SJSA1 (cell line): Measurements from ENCODE around the gene NKX3-2. TPM values are rescaled to one million over a fixed set of nuclear protein-coding genes. Genes with fewer than 3 reads are reported as not detected.

Source experiments
- DNase-seq, 2 experiments: peaks; one replicate each; pipeline ENCODE4 v3.0.0-alpha.2; 2015 to 2020; ENCODE audit warnings: low spot score in 2 of 2, low read depth in 1 of 2
- H3K27ac ChIP-seq: fragments of 250-450 bp; sonication (Bioruptor Pico); 2 replicates; pipeline ENCODE4 v1.5.1; 2020; ENCODE audit warnings: mild to moderate bottlenecking, moderate library complexity
- H3K27me3 ChIP-seq: fragments of 250-450 bp; sonication (Bioruptor Pico); replicated peaks from 2 replicates; pipeline ENCODE4 v1.5.1; 2020; ENCODE audit warnings: mild to moderate bottlenecking, moderate library complexity
- H3K36me3 ChIP-seq: fragments of 250-450 bp; sonication (Bioruptor Pico); 2 replicates; pipeline ENCODE4 v1.5.1; 2020; ENCODE audit warnings: mild to moderate bottlenecking
- H3K4me1 ChIP-seq: fragments of 250-450 bp; sonication (Bioruptor Pico); replicated peaks from 2 replicates; pipeline ENCODE4 v1.6.1; 2021; ENCODE audit warnings: mild to moderate bottlenecking
- H3K4me3 ChIP-seq: fragments of 250-450 bp; sonication (Bioruptor Pico); 2 replicates; pipeline ENCODE4 v1.5.1; 2020; ENCODE audit warnings: mild to moderate bottlenecking
- H3K9me3 ChIP-seq: fragments of 250-450 bp; sonication (Bioruptor Pico); replicated peaks from 2 replicates; pipeline ENCODE4 v1.5.1; 2020; ENCODE audit warnings: mild to moderate bottlenecking
- total RNA-seq: library from RNA; depleted of rRNA; stranded (reverse); fragments of >200 nt; shearing (Covaris generic); gene quantifications from 2 replicates; pipeline ENCODE4 v1.2.3, GENCODE V29; 2014

Gene NKX3-2
- total RNA-seq, 1 experiment from 2014 or later: 2.8 TPM

DNA sequence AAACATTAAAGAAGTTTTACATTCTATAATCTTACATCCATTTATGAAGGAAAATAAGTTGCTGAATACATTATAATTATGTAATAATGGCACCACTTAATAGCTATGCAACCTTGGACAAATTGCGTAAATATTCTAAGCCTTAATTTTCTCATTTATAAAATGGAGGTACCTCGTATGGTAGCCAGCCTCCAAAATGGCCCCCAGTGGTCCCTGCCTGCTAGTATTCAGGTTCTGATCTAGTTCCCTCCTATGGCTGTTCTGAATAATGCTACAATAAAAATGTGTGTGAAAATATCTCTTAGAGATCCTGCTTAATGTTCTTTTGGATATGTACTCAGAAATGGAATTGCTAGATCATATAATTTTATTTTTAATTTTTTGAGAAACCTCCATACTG is 11.0 kb upstream of the NKX3-2 start:
- H3K9me3 ChIP-seq: no peaks in the 10 kb centered on the region
- H3K4me3 ChIP-seq: no peak overlapping the region
- H3K27ac ChIP-seq: no peak overlapping the region
- H3K36me3 ChIP-seq: no peaks in the 10 kb centered on the region
- no peak for DNase-seq
- H3K27me3 ChIP-seq: no peaks in the 10 kb centered on the region
- peaks cover 13% of the 10 kb centered on the region for H3K4me1 ChIP-seq

DNA sequence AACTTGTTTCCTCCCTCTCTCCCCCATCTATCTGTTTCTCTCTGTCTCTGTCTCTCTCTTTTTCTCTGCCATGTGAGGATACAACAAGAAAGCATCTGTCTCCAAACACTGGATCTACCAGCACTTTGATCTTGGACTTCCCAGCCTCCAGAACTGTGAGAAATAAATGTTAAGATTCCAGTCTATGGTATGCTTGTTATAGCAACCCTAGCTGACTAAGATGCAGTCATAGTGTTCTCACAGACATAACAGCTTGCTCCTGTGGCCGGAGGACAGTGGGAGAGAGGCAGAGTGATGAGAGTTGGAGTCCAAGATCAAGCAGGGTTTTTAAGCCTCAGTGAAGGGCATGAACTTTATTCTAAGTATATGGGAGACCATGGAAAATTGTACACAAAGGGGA is 8.8 kb upstream of the NKX3-2 start:
- Histone ChIP-seq H3K27ac (no peak overlapping the region), H3K4me3 (no peak overlapping the region), H3K9me3 (no peaks in the 10 kb centered on the region), H3K4me1 (no peaks in the 10 kb centered on the region), H3K27me3 (no peaks in the 10 kb centered on the region), H3K36me3 (no peaks in the 10 kb centered on the region)
- DNase-seq: no peak

DNA sequence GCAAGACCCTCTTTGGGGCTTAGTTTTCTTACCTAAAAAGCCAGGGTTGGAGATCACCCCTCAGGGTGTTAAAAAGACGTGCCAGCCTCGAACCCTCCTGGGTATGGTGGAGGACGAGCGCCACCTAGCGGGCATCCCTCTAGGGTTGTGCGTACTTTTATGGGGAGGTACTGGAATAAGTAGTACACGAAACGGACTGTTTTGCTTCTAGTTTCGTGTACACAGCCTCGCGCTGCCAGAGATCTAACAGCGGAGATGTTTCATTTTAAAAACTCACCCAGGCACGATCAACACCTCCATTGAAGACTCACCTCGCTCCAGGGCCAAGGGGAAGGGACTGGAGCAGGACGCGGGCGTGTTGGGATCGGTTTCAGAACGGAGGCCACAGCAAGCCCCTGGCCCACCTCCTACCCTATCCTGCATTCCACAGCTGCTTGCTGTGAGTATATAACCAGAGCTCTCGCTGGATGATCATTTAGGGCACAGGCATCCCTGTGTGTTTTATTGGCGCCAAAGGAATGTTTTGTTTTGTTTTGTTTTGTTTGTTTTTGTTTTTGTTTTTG is 4.8 kb upstream of the NKX3-2 start:
- Histone ChIP-seq H3K27me3 (no peaks in the 10 kb centered on the region), H3K4me1 (peaks cover 4% of the 10 kb centered on the region; the same call in 1 of the 2 replicates), H3K36me3 (no peaks in the 10 kb centered on the region), H3K27ac (no peak overlapping the region), H3K4me3 (peak overlapping the region; percentile 38), H3K9me3 (no peaks in the 10 kb centered on the region)
- DNase-seq: peak; percentile 65 to 69

DNA sequence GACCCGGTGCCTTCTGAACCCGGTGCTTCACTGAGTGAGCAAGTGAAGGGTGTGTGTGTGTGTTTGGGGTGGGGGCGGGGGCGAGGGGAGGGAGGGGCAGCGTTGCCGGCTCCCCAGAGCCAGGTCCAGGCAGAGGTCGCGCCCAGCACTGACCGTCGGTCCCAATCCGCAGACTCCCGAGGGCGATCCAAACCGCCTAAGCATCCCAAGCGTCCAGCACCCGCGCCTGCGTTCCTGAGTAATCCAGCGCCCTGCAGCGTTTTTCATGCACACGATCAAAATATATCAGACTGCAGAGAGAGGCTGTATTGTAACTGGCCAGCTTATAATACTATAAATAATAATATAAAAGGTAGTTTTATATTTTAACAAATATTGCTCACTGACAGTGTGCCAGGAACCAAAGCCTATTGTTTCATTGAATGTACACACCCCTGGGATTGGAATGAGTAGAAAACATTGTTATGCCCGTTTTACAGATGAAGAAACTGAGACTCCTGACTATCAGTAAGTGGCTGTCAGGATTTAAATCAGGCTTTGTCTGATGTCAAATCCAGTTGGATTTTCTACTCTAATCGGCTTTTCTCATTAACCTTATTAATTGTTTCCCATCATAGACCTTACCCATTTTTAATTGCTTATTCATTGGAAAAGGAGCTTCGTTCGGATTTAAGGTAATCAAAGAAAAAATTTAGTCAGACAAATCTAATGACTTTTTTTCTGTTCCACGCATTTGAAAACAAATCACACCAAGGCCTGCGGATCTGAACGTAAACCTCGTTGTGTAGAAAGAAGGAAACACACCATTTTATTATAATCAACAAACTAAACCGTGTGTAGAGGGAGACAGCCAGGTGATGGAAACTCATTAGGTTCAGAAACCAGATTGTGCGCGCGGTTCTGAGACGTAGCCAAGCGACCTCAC is 4.0 kb upstream of the NKX3-2 start:
- Histone ChIP-seq H3K27me3 (no peaks in the 10 kb centered on the region), H3K27ac (no peak overlapping the region), H3K4me3 (peak overlapping the region; percentile 40), H3K9me3 (no peaks in the 10 kb centered on the region), H3K36me3 (no peaks in the 10 kb centered on the region), H3K4me1 (peaks cover 10% of the 10 kb centered on the region; the same call in 1 of the 2 replicates)
- no peak for DNase-seq

DNA sequence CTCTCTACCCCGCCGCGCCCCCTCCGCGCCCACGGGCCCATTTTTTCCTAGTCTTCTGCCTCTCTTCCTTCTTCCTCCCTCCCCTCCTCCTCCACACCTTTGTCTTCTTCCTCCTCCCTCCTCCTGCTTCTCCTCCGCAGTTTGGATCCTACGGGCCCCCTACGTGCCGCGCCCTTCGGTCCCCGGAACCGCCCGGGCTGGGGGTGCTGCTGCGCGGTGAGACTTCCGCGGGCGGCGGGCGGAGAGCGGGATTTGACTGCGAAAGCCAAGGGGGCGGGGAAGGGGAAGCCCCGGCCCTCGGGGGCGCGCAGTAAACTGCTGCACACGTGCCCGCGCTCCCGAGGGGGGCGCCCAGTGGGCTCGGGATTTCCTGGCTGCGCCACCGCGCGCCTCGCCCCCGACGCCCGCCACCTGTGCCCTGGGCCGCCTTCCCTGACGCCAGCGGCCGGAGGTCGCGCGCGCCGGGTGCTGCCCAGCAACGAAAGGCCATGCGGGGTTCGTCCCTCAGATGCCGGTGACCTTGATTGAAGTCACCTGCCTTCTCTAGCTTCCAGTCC is 3.3 kb upstream of the NKX3-2 start:
- peaks cover 10% of the 10 kb centered on the region; the same call in 1 of the 2 replicates for H3K4me1 ChIP-seq
- H3K27me3 ChIP-seq: no peaks in the 10 kb centered on the region
- peak overlapping the region; percentile 40 for H3K4me3 ChIP-seq
- peak in 1 of 2 experiments; percentile 12 for DNase-seq
- no peaks in the 10 kb centered on the region for H3K36me3 ChIP-seq
- H3K9me3 ChIP-seq: no peaks in the 10 kb centered on the region
- H3K27ac ChIP-seq: no peak overlapping the region

DNA sequence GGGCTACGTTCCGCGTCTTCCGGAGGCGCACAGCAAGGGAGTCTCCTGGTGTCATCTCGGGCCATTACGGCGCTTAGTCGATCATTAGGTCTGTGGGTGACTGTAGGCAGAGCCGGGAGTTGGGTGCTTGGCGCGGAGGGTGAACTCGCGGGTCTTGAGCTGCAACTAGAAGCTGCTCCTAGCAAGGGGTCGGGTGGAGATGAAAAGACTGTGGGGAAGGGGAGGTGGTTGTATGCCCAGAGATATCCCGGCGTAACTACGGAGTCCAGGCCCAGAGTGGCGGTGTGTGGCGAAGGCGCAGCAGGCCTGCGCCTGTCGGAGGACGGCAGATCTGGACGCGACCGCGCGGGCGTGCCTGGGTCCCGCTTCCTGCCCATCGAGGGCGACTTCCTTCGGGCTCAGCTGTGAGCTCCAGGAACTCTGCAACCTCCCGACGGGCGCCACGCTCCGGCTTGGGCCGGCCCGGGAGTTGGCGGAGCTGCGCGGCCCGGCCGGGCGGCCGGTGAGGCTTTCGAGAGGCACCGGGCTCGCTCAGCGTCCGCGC is 2.7 kb upstream of the NKX3-2 start:
- H3K27me3 ChIP-seq: no peaks in the 10 kb centered on the region
- H3K9me3 ChIP-seq: no peaks in the 10 kb centered on the region
- peak overlapping the region; percentile 40 for H3K4me3 ChIP-seq
- no peak overlapping the region for H3K27ac ChIP-seq
- H3K4me1 ChIP-seq: peaks cover 10% of the 10 kb centered on the region; the same call in 1 of the 2 replicates
- no peak for DNase-seq
- no peaks in the 10 kb centered on the region for H3K36me3 ChIP-seq

DNA sequence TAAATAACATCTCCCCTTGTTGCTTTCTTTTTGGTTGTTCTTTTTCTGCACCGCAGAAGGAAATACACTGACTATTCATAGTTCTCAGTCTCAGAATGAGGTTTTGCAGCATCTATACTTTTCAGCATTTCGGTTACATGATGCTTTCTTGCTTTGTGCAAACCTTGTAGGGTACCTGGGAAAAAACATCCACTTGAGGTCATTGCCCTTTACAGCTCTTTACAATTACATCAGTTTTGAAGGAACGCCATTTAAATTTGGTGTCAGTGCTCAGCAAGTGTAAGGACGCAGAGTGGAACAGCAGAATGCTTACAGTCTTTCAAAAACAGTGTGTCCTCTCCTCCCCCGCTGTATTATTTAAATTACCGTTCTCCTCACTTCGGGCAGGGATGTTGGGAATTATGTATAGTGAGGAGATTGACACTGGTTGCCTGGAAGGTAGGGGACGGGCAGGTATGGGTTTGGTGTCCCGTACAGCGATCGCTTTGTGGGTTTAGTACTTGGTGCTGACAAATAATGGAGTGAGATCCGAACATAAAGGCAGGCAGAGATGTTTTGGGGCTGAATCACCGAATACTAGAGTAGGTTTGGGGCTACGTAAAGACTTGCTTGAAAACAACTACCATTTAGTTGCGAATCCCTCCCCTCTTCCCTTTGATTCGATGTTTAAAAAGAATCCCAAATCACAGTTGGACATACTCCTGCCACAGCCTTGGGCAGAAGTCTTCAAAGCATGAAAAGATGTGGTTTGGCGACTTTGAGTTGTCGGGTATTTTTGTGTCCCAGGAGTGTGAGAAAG is 2.0 kb upstream of the NKX3-2 start:
- Histone ChIP-seq H3K9me3 (no peaks in the 10 kb centered on the region), H3K4me1 (peaks cover 10% of the 10 kb centered on the region; the same call in 1 of the 2 replicates), H3K27me3 (no peaks in the 10 kb centered on the region), H3K36me3 (no peaks in the 10 kb centered on the region), H3K4me3 (no peak overlapping the region), H3K27ac (no peak overlapping the region)
- DNase-seq: no peak

DNA sequence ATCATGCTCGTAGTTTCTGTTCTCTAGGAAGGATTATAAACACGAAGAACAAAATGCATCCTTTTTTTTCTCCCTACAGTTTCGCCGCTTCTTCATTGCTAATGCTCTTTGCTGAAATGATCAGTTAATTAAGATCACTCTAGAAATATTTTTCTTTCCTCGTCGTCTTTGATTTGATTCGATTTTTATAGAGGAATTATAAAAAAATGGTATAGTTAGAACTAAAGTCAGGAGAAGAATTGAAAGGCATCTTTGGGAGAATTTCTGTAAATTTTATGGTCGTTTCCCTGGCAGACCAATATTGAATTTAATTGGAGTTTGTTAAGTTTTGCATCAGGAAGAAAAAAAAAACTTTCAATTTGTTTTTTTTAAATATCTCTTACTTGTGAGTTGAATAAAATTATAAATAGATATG is 1.1 kb upstream of the NKX3-2 start:
- Histone ChIP-seq H3K4me1 (peaks cover 10% of the 10 kb centered on the region; the same call in 1 of the 2 replicates), H3K27ac (no peak overlapping the region), H3K9me3 (no peaks in the 10 kb centered on the region), H3K36me3 (no peaks in the 10 kb centered on the region), H3K4me3 (peak overlapping the region; percentile 57), H3K27me3 (no peaks in the 10 kb centered on the region)
- no peak for DNase-seq

DNA sequence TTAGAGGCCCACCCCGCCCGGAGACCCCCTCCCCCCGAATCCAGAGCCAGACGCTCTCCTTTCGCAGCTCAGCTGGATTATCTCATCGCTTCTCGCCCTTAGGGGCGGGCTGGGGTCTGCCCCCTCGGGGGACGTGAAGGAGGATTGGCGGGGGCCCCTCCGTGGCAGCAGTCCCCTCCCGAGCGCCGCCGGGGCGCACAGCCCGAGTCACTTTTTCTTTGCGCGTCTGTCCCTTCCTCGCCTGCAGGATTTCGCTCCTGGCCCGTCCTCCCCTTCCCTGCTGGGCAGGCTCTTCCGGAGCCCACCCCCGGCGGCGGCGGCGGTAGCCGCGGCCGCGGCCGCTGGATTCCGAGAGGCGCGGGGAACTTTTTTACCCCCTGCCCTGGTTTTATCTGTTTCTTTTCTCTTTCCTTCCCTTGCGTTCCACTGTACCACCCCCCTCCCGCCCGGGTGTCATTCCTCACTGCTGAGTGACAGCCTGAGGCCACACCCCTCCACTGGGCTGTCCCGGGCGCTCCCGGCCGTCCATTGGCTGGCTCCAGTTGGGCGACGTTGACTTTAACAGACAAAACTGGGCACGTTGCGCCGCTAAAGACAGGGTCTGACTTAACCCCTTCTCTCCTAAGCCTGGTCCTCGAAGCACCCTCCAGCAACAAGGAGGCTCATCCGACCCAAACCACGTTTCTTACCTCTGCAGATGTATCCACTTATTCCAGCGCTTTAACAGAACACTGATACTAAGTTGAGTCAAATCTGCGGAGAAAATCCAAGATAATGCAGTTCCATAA is 492 bp upstream of the NKX3-2 start:
- peak; percentile 77 to 79 for DNase-seq
- Histone ChIP-seq H3K27me3 (no peaks in the 10 kb centered on the region), H3K36me3 (no peaks in the 10 kb centered on the region), H3K4me1 (peaks cover 10% of the 10 kb centered on the region; the same call in 1 of the 2 replicates), H3K27ac (peak overlapping the region; percentile 47; the same call in 1 of the 2 replicates), H3K4me3 (peak overlapping the region; percentile 57), H3K9me3 (no peaks in the 10 kb centered on the region)

DNA sequence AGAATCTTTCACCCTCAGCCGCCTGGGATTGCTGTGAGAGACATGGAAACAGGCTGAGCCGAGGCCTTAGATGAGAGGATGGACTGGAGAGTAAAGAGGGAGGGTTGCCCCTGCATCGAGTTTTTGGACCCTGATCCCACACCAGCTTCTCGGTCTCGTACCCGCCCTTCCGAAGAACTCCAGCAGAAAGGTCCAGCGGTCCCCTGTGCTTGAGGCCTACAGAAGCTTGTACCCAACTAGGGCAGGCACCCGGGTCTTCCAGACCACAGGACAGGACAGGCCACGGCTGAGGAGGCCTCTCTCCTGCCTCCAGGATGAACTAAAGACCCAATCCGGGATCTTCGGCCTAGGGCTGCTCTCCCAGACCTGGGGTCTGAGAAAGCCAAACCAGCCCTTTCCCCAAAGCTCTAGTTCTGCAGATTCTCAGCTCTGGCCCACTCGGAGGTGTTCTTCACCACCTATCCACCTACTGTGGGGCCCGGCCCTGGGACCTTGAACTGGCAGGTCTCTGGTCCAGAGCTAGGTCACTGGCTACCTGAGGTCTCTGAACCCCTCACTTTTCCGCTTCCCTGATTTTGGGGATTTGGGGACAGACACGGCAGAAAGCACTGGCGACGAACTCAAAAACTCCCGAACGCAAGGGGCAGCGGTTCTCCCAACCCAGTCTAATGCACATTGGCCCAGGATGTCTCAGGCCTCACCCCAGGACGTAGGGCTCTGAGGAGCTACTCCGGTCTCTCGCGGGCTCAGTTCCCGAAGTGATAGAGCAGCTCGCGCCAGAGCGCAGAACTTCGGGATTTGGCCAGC is 1.1 kb downstream of the NKX3-2 start:
- no peak for DNase-seq
- Histone ChIP-seq H3K36me3 (no peaks in the 10 kb centered on the region), H3K27me3 (no peaks in the 10 kb centered on the region), H3K4me3 (peak overlapping the region; percentile 57), H3K27ac (no peak overlapping the region), H3K9me3 (no peaks in the 10 kb centered on the region), H3K4me1 (peaks cover 10% of the 10 kb centered on the region; the same call in 1 of the 2 replicates)

DNA sequence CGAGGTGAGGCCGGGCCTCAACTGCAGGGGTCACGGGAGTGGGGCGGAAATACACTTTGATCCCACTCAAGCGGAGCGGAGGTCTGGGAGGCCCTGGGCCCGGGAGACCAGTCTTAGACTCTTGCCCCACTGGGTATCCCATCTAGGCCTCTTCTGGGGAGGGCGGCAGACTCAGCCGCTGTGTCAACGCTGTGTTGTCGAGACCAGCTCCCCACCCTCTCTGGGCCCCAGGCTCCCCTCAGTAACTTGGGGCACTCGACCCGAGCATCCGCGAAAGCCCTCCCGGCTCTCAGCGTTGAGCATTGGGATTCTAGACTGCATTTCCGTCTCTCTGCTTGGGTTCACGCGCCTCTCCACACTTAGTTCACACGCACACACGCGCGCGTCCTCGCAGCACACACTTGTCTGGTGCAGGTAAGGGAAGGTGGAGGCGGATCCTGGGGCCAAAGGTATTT is 1.7 kb downstream of the NKX3-2 start:
- H3K27me3 ChIP-seq: no peaks in the 10 kb centered on the region
- peaks cover 10% of the 10 kb centered on the region; the same call in 1 of the 2 replicates for H3K4me1 ChIP-seq
- H3K4me3 ChIP-seq: no peak overlapping the region
- no peaks in the 10 kb centered on the region for H3K9me3 ChIP-seq
- no peaks in the 10 kb centered on the region for H3K36me3 ChIP-seq
- no peak overlapping the region for H3K27ac ChIP-seq
- DNase-seq: no peak
